Measurements from ENCODE around the gene GBE1. TPM values are rescaled to one million over a fixed set of nuclear protein-coding genes. Genes with fewer than 3 reads are reported as not detected.

GBE1 gene
- total RNA-seq, 1 donor from 2014 or later, result 39.2 TPM

GRCh38 chr3:81734742-81735141 is 26.7 kb downstream of the GBE1 start:
- no peaks in the 10 kb centered on the region for H3K36me3 Mint-ChIP-seq (ENCODE audit: unreplicated experiment)
- DNase-seq (ENCODE audit: extremely low spot score, unreplicated experiment), result no peak
- H3K27ac Mint-ChIP-seq (ENCODE audit: unreplicated experiment), result no peak overlapping the region
- no peak overlapping the region for H3K4me3 Mint-ChIP-seq (ENCODE audit: unreplicated experiment)
- H3K4me1 Mint-ChIP-seq (ENCODE audit: unreplicated experiment), result peaks cover 13% of the 10 kb centered on the region
- no peak for TF ChIP-seq CTCF (IDR thresholded peaks at IDR 0.05)
- H3K27me3 Mint-ChIP-seq (ENCODE audit: unreplicated experiment), result no peaks in the 10 kb centered on the region
- H3K9me3 Mint-ChIP-seq (ENCODE audit: unreplicated experiment), result no peaks in the 10 kb centered on the region

- no peaks in the 10 kb centered on the region for H3K36me3 Mint-ChIP-seq (ENCODE audit: unreplicated experiment)
- peaks cover 30% of the 10 kb centered on the region for H3K4me1 Mint-ChIP-seq (ENCODE audit: unreplicated experiment)
- H3K27me3 Mint-ChIP-seq (ENCODE audit: unreplicated experiment), result no peaks in the 10 kb centered on the region
- H3K27ac Mint-ChIP-seq (ENCODE audit: unreplicated experiment), result peak overlapping the region; percentile 5
- no peak overlapping the region for H3K4me3 Mint-ChIP-seq (ENCODE audit: unreplicated experiment)
- TF ChIP-seq CTCF (IDR thresholded peaks at IDR 0.05), result no peak
- DNase-seq (ENCODE audit: extremely low spot score, unreplicated experiment), result no peak
- H3K9me3 Mint-ChIP-seq (ENCODE audit: unreplicated experiment), result no peaks in the 10 kb centered on the region
These were observed 28.8 kb downstream of the GBE1 start for GRCh38 chr3:81732642-81733041.

GRCh38 chr3:81728766-81729544 is 32.5 kb downstream of the GBE1 start:
- no peaks in the 10 kb centered on the region for H3K9me3 Mint-ChIP-seq (ENCODE audit: unreplicated experiment)
- no peak for TF ChIP-seq CTCF (IDR thresholded peaks at IDR 0.05)
- DNase-seq (ENCODE audit: extremely low spot score, unreplicated experiment), result no peak
- H3K4me1 Mint-ChIP-seq (ENCODE audit: unreplicated experiment), result peaks cover 56% of the 10 kb centered on the region
- peak overlapping the region; percentile 84 for H3K27ac Mint-ChIP-seq (ENCODE audit: unreplicated experiment)
- H3K27me3 Mint-ChIP-seq (ENCODE audit: unreplicated experiment), result no peaks in the 10 kb centered on the region
- H3K36me3 Mint-ChIP-seq (ENCODE audit: unreplicated experiment), result no peaks in the 10 kb centered on the region
- H3K4me3 Mint-ChIP-seq (ENCODE audit: unreplicated experiment), result peak overlapping the region; percentile 60

- no peak for DNase-seq (ENCODE audit: extremely low spot score, unreplicated experiment)
- Mint-ChIP-seq H3K4me1 (ENCODE audit: unreplicated experiment) (peaks cover 54% of the 10 kb centered on the region), H3K27me3 (ENCODE audit: unreplicated experiment) (no peaks in the 10 kb centered on the region), H3K4me3 (ENCODE audit: unreplicated experiment) (peak overlapping the region; percentile 53), H3K9me3 (ENCODE audit: unreplicated experiment) (no peaks in the 10 kb centered on the region), H3K27ac (ENCODE audit: unreplicated experiment) (peak overlapping the region; percentile 84), H3K36me3 (ENCODE audit: unreplicated experiment) (no peaks in the 10 kb centered on the region)
- TF ChIP-seq CTCF (IDR thresholded peaks at IDR 0.05), result no peak
These were observed 34.7 kb downstream of the GBE1 start for GRCh38 chr3:81726735-81727134.

GRCh38 chr3:81726132-81726531 is 35.3 kb downstream of the GBE1 start:
- TF ChIP-seq CTCF (IDR thresholded peaks at IDR 0.05), result no peak
- H3K36me3 Mint-ChIP-seq (ENCODE audit: unreplicated experiment), result no peaks in the 10 kb centered on the region
- no peaks in the 10 kb centered on the region for H3K27me3 Mint-ChIP-seq (ENCODE audit: unreplicated experiment)
- H3K4me1 Mint-ChIP-seq (ENCODE audit: unreplicated experiment), result peaks cover 54% of the 10 kb centered on the region
- peak overlapping the region; percentile 84 for H3K27ac Mint-ChIP-seq (ENCODE audit: unreplicated experiment)
- no peak for DNase-seq (ENCODE audit: extremely low spot score, unreplicated experiment)
- no peak overlapping the region for H3K4me3 Mint-ChIP-seq (ENCODE audit: unreplicated experiment)
- no peaks in the 10 kb centered on the region for H3K9me3 Mint-ChIP-seq (ENCODE audit: unreplicated experiment)
